ENCODE data around the gene MYLK4.

MYLK4 gene

DNA sequence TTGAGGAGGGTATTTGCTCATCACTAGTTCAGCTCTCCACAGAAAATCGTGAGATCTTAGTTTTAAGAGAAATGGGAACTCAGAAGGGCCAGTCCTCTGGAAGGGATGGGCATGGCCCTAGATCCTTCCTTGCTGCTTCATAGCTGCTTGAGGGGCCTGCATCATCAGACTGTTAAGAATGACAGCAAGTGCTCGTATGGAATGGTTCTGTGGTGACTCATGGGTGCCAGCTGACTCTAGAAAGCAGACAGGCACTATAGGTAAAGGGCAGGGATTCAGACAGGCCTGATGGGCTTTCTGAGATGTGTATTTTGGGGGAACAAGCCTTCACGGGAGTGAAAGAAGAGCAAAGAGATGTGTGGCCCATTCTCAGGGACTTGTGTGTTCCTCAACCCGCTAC, 90.8 kb downstream of the MYLK4 start:
- H3K27ac ChIP-seq (ENCODE audit: low read length, poor library complexity, severe bottlenecking), result no peak overlapping the region
- H3K18ac ChIP-seq (ENCODE audit: low read depth in 1 of 2, low read length in 2 of 2), result no peak overlapping the region
- no peak overlapping the region for H2BK15ac ChIP-seq (ENCODE audit: low read depth, poor library complexity, severe bottlenecking)
- H3K4me1 ChIP-seq (ENCODE audit: control insufficient read depth, insufficient read depth, low read depth, low read length), result peaks cover 3% of the 10 kb centered on the region
- no peak overlapping the region for H4K8ac ChIP-seq (ENCODE audit: low read length)
- no peak for DNase-seq
- no peaks in the 10 kb centered on the region for H3K36me3 ChIP-seq (ENCODE audit: control insufficient read depth in 1 of 2, insufficient read depth in 2 of 2, low read depth in 1 of 2, low read length in 2 of 2)
- H2BK120ac ChIP-seq (ENCODE audit: low read depth, low read length), result no peak overlapping the region
- H3K4ac ChIP-seq (ENCODE audit: low read depth in 1 of 2, low read length in 2 of 2), result no peak overlapping the region
- H3K9me3 ChIP-seq (ENCODE audit: control insufficient read depth, low read length), result peaks cover 4% of the 10 kb centered on the region
- H2AK5ac ChIP-seq (ENCODE audit: low read length, severe bottlenecking), result no peak overlapping the region
- H3K27me3 ChIP-seq (ENCODE audit: control insufficient read depth in 1 of 2, insufficient read depth in 1 of 2, low read length in 2 of 2), result no peaks in the 10 kb centered on the region
- H3K4me2 ChIP-seq (ENCODE audit: low read length, poor library complexity, severe bottlenecking), result no peak overlapping the region
- H3K79me1 ChIP-seq (replicated peaks; ENCODE audit: low read length, poor library complexity, severe bottlenecking), result no peaks in the 10 kb centered on the region
- no peak overlapping the region for H2AFZ ChIP-seq (ENCODE audit: low read depth, low read length)
- H3K23ac ChIP-seq (ENCODE audit: low read length in 2 of 2), result no peak overlapping the region
- H4K91ac ChIP-seq (ENCODE audit: low read length), result no peak overlapping the region
- no peak overlapping the region for H2BK5ac ChIP-seq (ENCODE audit: low read depth, low read length, poor library complexity, severe bottlenecking)
- H2BK12ac ChIP-seq (ENCODE audit: low read length in 2 of 2), result no peak overlapping the region
- no peak overlapping the region for H3K4me3 ChIP-seq (ENCODE audit: insufficient read depth in 1 of 2, low read depth in 1 of 2, low read length in 2 of 2)
- no peak overlapping the region for H3K14ac ChIP-seq (ENCODE audit: low read length in 2 of 2)
- 64% methylated on average over 4 of the region's 4 CpGs for WGBS
- H3K9ac ChIP-seq (ENCODE audit: low read length), result no peak overlapping the region

DNA sequence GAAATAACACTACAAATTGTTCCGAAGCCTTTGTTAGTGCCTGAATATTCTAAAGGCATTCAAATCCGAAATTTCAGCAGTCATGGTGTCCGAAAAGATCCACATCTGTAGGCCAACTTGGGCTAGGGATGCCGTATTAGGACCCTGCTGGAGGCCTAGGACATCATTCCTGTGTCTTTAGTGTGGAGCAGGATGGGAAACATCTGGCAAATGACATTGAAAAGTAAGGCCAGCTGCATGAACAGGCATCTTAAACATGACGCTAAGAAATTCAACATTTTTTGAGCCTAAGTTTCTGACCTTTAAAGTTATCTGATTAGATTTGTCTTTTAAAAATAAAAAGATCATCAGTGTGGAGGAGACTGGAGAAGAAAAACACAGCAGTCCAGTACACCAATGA, 91.3 kb downstream of the MYLK4 start:
- H3K9ac ChIP-seq (ENCODE audit: low read length), result no peak overlapping the region
- no peak overlapping the region for H2BK5ac ChIP-seq (ENCODE audit: low read depth, low read length, poor library complexity, severe bottlenecking)
- peaks cover 3% of the 10 kb centered on the region for H3K4me1 ChIP-seq (ENCODE audit: control insufficient read depth, insufficient read depth, low read depth, low read length)
- H2AK5ac ChIP-seq (ENCODE audit: low read length, severe bottlenecking), result no peak overlapping the region
- DNase-seq, result no peak
- no peak overlapping the region for H3K18ac ChIP-seq (ENCODE audit: low read depth in 1 of 2, low read length in 2 of 2)
- H3K14ac ChIP-seq (ENCODE audit: low read length in 2 of 2), result no peak overlapping the region
- H3K27ac ChIP-seq (ENCODE audit: low read length, poor library complexity, severe bottlenecking), result no peak overlapping the region
- no peaks in the 10 kb centered on the region for H3K36me3 ChIP-seq (ENCODE audit: control insufficient read depth in 1 of 2, insufficient read depth in 2 of 2, low read depth in 1 of 2, low read length in 2 of 2)
- no peak overlapping the region for H2BK15ac ChIP-seq (ENCODE audit: low read depth, poor library complexity, severe bottlenecking)
- no peaks in the 10 kb centered on the region for H3K79me1 ChIP-seq (replicated peaks; ENCODE audit: low read length, poor library complexity, severe bottlenecking)
- peaks cover 4% of the 10 kb centered on the region for H3K9me3 ChIP-seq (ENCODE audit: control insufficient read depth, low read length)
- H3K4me3 ChIP-seq (ENCODE audit: insufficient read depth in 1 of 2, low read depth in 1 of 2, low read length in 2 of 2), result no peak overlapping the region
- H4K91ac ChIP-seq (ENCODE audit: low read length), result no peak overlapping the region
- H3K23ac ChIP-seq (ENCODE audit: low read length in 2 of 2), result no peak overlapping the region
- no peak overlapping the region for H3K4ac ChIP-seq (ENCODE audit: low read depth in 1 of 2, low read length in 2 of 2)
- WGBS, result 87% methylated on average over 4 of the region's 5 CpGs
- no peaks in the 10 kb centered on the region for H3K27me3 ChIP-seq (ENCODE audit: control insufficient read depth in 1 of 2, insufficient read depth in 1 of 2, low read length in 2 of 2)
- no peak overlapping the region for H3K4me2 ChIP-seq (ENCODE audit: low read length, poor library complexity, severe bottlenecking)
- no peak overlapping the region for H2AFZ ChIP-seq (ENCODE audit: low read depth, low read length)
- H2BK120ac ChIP-seq (ENCODE audit: low read depth, low read length), result no peak overlapping the region
- H2BK12ac ChIP-seq (ENCODE audit: low read length in 2 of 2), result no peak overlapping the region
- H4K8ac ChIP-seq (ENCODE audit: low read length), result no peak overlapping the region

DNA sequence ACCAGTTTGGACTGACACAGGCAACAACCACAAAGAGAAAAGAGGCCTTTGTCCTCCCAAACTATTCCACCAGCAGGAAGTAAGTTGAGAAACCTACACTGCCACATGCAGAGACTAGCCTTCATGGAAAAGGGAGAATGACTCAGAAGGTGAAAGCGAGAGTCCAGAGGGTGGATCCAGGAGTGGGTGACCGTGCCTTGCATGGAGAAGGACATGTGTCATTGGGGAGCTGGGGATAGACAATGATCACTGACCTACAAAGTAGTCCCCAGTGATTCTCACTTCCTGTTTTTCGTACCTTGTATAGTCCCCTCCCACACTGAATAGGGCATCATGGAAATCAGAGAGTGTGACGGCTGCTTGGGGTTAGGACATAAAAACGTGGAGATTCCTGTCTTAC, 91.9 kb downstream of the MYLK4 start:
- H2BK15ac ChIP-seq (ENCODE audit: low read depth, poor library complexity, severe bottlenecking), result no peak overlapping the region
- no peak overlapping the region for H3K4me2 ChIP-seq (ENCODE audit: low read length, poor library complexity, severe bottlenecking)
- H3K9ac ChIP-seq (ENCODE audit: low read length), result no peak overlapping the region
- H3K79me1 ChIP-seq (replicated peaks; ENCODE audit: low read length, poor library complexity, severe bottlenecking), result no peaks in the 10 kb centered on the region
- H4K8ac ChIP-seq (ENCODE audit: low read length), result no peak overlapping the region
- no peak overlapping the region for H2BK5ac ChIP-seq (ENCODE audit: low read depth, low read length, poor library complexity, severe bottlenecking)
- no peak overlapping the region for H2BK12ac ChIP-seq (ENCODE audit: low read length in 2 of 2)
- no peak overlapping the region for H3K23ac ChIP-seq (ENCODE audit: low read length in 2 of 2)
- H3K36me3 ChIP-seq (ENCODE audit: control insufficient read depth in 1 of 2, insufficient read depth in 2 of 2, low read depth in 1 of 2, low read length in 2 of 2), result no peaks in the 10 kb centered on the region
- 85% methylated on average over 5 of the region's 5 CpGs for WGBS
- no peak overlapping the region for H2AFZ ChIP-seq (ENCODE audit: low read depth, low read length)
- peaks cover 6% of the 10 kb centered on the region for H3K9me3 ChIP-seq (ENCODE audit: control insufficient read depth, low read length)
- no peaks in the 10 kb centered on the region for H3K27me3 ChIP-seq (ENCODE audit: control insufficient read depth in 1 of 2, insufficient read depth in 1 of 2, low read length in 2 of 2)
- no peak for DNase-seq
- no peak overlapping the region for H3K4me3 ChIP-seq (ENCODE audit: insufficient read depth in 1 of 2, low read depth in 1 of 2, low read length in 2 of 2)
- peaks cover 3% of the 10 kb centered on the region for H3K4me1 ChIP-seq (ENCODE audit: control insufficient read depth, insufficient read depth, low read depth, low read length)
- H2BK120ac ChIP-seq (ENCODE audit: low read depth, low read length), result no peak overlapping the region
- H3K18ac ChIP-seq (ENCODE audit: low read depth in 1 of 2, low read length in 2 of 2), result no peak overlapping the region
- H3K4ac ChIP-seq (ENCODE audit: low read depth in 1 of 2, low read length in 2 of 2), result no peak overlapping the region
- H2AK5ac ChIP-seq (ENCODE audit: low read length, severe bottlenecking), result no peak overlapping the region
- no peak overlapping the region for H3K14ac ChIP-seq (ENCODE audit: low read length in 2 of 2)
- no peak overlapping the region for H3K27ac ChIP-seq (ENCODE audit: low read length, poor library complexity, severe bottlenecking)
- no peak overlapping the region for H4K91ac ChIP-seq (ENCODE audit: low read length)

DNA sequence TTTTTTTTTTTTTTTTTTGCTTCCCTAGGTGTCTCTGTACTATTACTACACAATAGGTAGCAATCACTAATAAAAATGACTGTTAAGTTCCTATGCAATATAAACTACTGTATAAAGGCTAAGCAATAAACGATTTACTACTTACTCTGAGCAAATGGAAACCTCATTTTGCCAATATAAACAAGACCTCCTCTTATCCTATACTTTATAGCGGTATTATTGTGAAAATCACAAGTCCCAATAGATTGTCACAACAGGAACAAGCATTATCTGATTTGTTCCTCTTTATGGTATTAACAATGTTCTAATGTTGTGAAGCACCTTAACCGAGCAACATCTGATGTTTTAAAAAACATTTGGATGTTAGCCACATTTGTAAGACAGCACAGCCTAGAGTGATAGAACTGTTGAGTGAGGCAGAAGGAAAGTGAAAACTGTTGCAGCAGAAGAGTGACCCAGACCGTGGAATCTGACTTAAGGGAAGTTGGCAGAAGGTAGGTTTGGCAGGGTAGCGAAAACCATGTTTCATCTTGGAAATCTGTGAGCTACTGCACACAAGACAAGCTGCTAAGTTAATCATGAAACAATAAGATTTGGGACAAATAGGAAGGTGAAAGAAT, 94.2 kb downstream of the MYLK4 start:
- Histone ChIP-seq H2BK12ac (ENCODE audit: low read length in 2 of 2) (no peak overlapping the region), H3K4me3 (ENCODE audit: insufficient read depth in 1 of 2, low read depth in 1 of 2, low read length in 2 of 2) (no peak overlapping the region), H3K79me1 (replicated peaks; ENCODE audit: low read length, poor library complexity, severe bottlenecking) (no peaks in the 10 kb centered on the region), H2AK5ac (ENCODE audit: low read length, severe bottlenecking) (no peak overlapping the region), H3K4me1 (ENCODE audit: control insufficient read depth, insufficient read depth, low read depth, low read length) (peaks cover 3% of the 10 kb centered on the region), H3K9ac (ENCODE audit: low read length) (no peak overlapping the region), H3K36me3 (ENCODE audit: control insufficient read depth in 1 of 2, insufficient read depth in 2 of 2, low read depth in 1 of 2, low read length in 2 of 2) (no peaks in the 10 kb centered on the region), H3K4me2 (ENCODE audit: low read length, poor library complexity, severe bottlenecking) (no peak overlapping the region), H2AFZ (ENCODE audit: low read depth, low read length) (no peak overlapping the region), H3K27ac (ENCODE audit: low read length, poor library complexity, severe bottlenecking) (no peak overlapping the region), H3K4ac (ENCODE audit: low read depth in 1 of 2, low read length in 2 of 2) (no peak overlapping the region), H3K18ac (ENCODE audit: low read depth in 1 of 2, low read length in 2 of 2) (no peak overlapping the region), H4K8ac (ENCODE audit: low read length) (no peak overlapping the region), H2BK5ac (ENCODE audit: low read depth, low read length, poor library complexity, severe bottlenecking) (no peak overlapping the region), H4K91ac (ENCODE audit: low read length) (no peak overlapping the region), H3K23ac (ENCODE audit: low read length in 2 of 2) (no peak overlapping the region), H3K9me3 (ENCODE audit: control insufficient read depth, low read length) (peaks cover 13% of the 10 kb centered on the region), H3K27me3 (ENCODE audit: control insufficient read depth in 1 of 2, insufficient read depth in 1 of 2, low read length in 2 of 2) (no peaks in the 10 kb centered on the region), H2BK120ac (ENCODE audit: low read depth, low read length) (no peak overlapping the region), H2BK15ac (ENCODE audit: low read depth, poor library complexity, severe bottlenecking) (no peak overlapping the region), H3K14ac (ENCODE audit: low read length in 2 of 2) (no peak overlapping the region)
- WGBS, result 80% methylated on average over 4 of the region's 5 CpGs
- DNase-seq, result no peak
